ENCODE data around the gene GALNT14.

The GALNT14 gene

DNA sequence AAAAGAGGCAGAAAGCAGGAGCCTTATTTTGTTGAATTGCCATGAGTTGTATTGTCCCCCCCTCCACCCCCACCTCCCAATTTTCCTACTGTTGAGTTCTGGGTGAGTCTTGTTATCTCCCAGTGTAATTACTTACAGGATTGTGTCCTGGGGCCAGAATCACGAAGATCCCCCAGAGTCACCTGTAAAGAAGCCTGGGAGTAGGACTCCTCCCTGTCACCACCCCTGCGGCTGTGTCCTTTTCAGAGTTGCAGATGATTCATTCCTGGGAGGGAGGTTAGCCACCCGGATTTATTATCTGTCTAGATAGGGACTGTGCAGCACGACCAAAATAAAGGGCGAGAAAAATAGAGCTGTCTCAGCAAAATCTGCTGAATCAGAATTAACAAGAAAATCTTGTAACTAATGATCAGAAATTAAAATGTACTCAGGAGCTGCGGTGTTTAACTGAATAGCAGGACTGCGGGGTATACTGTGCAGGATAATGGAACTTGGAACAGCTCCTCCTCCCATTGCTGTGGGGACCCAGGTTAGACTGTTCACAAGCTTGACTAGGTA, 249.3 kb downstream of the GALNT14 start:
- DNase-seq (ENCODE audit: low spot score): no peak

DNA sequence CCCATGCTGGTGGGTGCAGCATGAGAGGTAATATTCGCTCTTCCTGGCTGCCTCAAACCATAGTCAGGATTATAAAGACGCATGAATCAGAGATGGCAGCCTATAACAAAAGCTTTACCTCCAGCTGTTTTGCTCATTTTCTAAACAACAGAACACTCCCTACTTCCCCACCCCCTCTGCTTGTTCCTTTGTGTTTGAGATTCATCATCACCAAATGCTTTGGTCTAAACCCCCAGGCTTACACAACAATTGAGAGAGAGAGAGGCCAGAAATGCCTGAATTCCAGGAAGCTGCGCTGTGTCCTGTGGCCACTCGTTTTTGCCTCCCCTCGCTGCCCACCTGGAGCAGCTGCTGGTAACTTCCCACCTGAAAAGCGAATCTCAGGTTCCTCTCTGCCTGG, 252.2 kb downstream of the GALNT14 start:
- DNase-seq (ENCODE audit: low spot score): no peak

DNA sequence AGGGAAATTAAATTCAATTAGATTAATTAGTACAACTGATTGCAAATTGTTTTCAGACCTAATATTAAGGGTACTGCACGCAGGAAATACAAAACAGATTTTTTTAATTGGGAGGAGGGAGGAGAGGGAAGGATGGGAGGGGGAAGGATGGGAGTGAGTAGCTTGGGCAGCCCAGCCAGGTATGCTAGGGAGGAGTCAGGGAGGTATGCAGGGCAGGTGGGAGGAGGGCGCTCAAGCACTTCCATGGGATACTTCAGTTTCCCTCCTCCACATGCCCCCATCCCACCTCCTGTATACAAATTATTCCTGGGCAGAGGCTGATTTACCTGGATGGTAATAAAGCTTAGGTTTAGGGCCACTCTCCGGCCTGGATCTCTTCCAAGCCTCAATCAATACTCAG, 254.4 kb downstream of the GALNT14 start:
- no peak for DNase-seq (ENCODE audit: low spot score)

DNA sequence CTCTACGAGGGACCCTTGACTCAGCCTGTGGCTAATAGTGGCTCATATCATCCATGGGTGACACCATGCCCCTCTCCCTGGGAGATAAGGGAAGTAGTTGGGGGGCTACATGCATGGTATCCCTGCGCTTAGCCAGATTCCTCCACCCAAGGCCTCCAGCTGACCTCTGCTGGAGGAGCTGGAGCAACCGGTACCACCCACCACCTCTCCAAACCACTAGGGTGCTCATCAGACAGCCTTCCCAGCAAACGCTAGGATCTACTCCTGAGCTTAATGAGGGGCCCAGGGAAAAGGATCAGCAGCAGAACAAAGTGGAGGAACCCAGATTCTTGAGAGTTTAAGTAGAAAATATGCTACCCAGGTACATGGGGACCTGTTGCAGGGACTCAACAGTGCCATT, 255.1 kb downstream of the GALNT14 start:
- no peak for DNase-seq (ENCODE audit: low spot score)

DNA sequence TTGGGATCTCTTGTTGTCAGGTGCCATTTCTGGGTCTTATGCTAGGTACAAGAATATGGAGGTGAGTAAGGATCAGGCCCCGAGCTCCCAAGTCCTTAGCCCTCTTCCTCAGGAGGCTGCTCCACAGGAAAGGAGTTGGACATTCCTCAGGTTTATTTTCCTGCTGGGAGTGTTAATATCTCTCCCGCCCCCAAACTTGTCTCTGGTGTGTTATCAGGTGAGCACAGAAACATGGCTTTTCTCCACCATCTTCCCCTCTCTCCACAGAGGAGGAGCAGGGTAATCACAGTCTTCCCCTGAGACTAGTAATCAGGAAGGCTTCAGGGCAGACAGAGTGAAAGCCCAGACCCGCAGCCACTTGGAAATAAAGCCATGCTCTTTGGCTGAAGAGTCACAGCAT, 257.7 kb downstream of the GALNT14 start:
- DNase-seq (ENCODE audit: low spot score): no peak

DNA sequence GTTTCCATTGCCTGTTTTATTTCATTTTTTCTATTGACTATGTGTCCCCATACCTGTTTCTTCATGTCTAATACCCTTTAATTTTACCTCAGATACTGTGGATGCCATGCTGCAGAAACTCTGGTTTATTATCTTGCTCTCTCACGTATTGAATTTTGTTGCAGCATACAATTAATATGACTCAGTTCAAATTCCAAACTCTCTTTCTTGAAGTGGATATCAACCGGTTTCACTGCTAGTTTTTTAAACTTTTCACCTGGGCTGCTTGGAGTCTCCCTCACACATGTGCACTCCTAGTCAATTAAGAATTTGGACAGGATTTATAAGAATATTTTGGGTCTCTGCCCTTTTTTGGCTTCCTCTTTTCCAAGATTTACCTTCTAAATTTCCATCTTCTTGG, 260.4 kb downstream of the GALNT14 start:
- DNase-seq (ENCODE audit: low spot score): no peak

DNA sequence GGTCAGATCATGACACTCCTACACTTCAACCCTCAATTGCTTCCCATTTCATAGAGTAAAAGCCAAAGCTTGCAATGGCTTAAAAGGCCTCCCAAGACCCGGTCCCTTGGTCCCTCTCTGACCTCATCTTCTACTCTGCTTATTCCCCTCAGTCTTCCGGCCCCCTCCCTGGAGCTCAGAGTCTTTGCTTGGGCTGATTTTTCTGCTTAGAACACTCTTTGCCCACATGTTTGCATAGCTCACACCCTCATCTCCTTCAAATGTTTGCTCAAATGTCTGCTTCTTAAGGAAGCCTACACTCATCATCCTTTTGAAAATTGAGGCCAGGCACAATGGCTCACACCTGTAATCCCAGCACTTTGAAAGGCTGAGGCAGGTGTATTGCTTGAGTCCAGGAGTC, 265.4 kb downstream of the GALNT14 start:
- DNase-seq (ENCODE audit: low spot score): no peak

DNA sequence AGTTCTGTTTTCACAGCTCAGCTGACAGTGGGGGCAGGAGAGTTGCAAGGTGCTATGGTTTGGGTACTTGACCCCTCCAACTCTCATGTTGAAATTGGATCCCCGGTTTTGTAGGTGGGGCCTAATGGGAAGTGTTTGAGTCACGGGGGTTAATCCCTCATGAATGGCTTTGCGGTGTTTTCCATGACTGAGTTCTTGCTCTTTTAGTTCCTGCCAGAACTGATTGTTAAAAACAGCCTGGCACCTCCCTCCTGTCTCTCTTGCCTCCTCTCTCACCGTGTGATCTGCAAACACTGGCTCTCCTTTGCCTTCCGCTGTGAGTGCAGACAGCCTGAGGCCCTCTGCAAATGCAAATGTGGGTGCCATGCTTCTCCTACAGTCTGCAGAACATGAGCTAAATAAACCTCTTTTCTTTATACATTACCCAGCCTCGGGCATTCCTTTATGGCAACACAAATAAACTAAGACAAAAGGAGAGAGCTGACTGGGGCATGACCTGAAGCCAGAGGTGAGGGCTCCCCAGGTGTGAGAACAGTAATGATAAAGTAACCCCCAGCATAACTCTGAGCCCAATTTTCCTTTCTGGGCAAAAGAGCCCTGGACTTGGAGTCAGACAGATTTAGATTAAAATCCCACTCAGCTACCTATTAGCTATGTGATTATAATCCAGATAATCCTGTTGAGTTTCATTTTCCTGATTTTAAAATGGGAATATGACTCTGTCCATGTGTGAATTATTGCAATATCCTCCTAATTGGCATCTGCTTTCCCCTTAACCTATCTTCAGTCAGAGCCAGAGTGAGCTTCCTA, 266.1 kb downstream of the GALNT14 start:
- no peak for DNase-seq (ENCODE audit: low spot score)

DNA sequence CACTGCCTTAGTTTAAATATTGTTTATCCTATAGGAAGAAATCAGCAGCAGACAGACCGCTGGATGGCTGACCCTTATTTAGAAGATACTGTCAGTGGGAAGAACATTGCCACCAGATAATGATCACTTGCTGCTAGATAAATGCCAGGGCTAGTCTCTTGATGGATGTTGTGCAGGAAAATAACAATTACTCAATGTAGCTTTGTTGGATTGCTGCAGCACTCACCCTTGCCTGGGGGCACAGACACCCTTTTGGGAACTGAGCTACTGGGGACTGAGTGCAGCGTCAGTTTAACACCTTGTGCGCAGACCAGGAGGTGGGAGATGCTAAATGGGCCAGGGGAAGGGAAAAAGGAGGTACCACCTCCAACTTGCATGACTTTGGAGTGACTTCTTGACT, 266.8 kb downstream of the GALNT14 start:
- DNase-seq (ENCODE audit: low spot score): no peak

DNA sequence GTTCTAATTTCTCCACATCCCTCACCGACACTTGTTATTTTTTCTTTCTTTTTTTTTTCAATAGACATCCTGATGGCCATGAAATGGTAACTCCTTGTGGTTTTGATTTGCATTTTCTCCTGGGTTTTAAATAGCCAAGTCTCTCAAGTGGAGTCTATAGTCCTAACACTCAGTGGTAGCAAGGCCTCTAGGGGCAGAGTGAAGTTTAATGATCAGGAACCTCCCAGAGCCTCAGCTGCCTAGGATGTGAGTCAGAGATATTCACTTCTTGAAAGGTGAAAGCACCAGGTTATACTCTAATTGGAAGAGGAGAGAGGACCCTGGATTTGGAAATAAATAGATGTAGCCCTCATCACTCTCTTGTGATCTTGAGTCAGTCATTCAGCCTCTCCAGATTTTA, 268.3 kb downstream of the GALNT14 start:
- DNase-seq (ENCODE audit: low spot score): no peak

DNA sequence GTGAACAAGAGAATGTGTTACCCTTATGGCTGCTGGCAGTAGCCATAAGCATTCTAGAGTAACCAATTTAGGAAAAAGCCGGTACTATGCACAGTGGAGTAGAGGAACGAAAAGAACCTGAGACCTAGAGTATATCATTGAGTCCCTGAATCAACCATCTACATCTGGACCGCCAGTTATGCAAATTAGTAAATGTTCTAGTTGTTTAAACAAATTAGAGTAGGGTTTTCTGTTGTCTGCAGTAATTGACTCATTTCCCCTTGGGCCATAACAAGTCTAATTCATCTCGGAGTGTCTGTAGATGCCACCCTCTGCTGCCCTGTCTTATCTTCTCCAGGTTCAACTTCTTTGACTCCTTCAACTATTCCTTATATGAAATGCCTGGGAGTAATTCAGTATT, 270.9 kb downstream of the GALNT14 start:
- no peak for DNase-seq (ENCODE audit: low spot score)

DNA sequence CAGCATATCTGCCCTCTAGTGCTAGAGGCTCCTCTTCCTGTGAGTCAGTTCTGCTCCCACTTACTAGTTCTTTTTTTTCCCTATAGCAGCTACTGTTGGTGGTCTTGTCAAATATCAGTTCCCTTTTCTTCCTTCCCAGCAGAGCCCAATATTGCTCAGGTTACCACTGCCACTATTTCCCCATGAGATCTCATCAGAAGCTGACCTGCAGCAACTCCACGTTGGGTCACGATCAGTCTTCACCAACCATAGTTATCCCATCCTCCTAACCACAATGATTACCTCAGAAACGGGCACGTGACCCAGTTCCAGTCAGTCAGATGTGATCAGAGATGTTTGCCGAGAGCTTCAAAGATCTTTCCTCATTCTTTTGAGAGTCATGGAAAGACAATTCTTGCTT, 271.3 kb downstream of the GALNT14 start:
- DNase-seq (ENCODE audit: low spot score): no peak

DNA sequence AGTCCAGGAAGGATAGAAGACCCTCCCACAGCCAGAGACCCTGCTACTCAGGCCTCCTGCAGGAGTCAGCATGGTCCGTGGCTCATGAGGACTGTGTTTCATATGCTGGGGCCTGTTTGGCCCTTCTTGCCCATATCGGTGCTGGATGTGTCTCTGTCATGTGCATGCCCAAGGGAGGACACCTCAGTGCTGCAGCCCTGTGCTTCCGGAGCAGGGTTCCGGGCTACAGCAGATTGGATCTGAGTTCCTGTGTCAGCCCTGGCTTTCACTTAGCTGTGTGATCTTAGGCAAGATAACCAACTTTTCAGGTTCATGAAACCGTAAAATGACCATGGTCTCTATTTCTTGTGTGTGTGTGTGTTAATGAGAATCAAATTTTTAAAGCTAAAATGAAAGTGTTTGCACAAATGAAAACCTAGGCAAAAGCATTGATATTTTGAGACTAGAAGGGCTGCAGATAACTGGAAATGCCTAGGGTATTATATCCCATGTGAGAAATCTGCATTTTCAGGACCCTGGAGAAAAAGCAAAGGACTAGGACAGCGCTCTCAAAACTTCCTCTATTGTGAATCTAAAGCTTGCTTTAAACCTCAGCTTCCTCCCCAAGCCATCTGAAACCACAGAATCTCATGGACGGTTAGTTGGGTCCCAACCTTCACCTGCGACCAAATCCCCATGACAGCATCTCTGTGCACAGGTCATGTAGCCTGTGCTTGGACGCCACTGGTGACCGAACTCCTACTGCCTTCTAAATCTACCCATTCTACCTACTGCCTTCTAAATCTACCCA, 272.2 kb downstream of the GALNT14 start:
- DNase-seq (ENCODE audit: low spot score): no peak

DNA sequence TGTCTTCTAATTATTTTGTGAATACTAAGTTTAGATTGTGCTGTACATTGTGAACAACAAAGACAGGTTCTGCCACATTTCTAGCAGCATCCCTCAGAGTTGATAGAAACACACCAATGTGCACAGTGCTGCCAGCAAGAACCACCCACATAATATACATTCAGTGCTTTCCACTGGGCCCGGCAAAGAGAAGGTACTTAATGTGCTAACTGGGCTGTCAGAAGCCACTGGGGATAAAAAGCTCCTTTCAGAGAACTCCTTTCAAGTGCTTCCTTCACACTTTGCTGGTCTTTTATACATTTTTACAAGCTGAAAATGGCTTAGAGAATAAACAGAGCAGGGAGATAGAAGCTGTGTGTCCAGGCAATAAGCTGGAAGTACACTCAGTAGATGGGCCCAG, 273.0 kb downstream of the GALNT14 start:
- DNase-seq (ENCODE audit: low spot score): no peak

DNA sequence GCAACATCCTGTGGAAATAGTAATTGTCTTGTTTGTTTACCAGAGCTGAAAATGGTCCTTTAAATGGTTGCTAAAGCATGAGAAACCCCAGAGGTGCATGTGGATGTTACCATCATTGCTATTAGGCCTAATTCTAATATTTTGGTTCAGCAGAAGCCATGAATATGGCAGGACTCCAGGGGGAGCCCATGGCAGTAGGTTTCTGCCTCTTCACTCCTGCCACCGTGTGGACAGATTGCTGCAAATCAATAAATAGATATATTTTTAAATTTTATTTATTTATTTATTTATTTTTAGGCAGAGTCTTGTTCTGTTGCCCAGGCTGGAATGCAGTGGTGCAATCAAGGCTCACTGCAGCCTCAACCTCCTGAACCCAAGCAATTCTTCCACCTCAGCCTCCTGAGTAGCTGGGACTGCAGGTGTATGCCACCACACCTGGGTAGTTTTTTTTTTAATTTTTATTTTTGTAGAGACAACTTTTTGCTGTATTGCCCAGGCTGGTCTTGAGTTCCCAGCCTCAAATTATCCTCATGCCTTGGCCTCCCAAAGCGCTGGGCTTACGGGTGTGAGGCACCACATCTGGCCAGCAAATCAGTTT, 276.1 kb downstream of the GALNT14 start:
- DNase-seq (ENCODE audit: low spot score): peak; percentile 87

DNA sequence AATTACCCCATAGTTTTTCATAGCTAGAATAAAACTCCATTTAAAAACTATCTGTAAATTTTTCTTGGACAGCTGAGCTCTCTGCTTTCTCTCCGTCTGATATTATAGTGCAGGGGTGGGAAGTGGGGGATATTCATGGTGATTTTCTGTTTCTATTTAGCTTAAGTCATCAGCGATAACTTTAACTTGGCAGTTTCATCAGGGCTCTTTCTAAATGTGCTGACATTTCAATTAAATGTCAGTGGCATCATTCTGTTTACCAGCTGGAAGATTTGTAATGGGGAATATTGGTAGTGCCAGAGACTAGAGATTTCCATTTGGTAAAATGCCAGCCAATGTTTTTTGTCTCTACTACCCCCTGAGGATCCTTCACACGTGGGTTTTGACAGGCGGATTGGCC, 277.5 kb downstream of the GALNT14 start:
- DNase-seq (ENCODE audit: low spot score): no peak
